HG03066 (cell line): ENCODE results near the gene GALNS.
"Not testable (repeated sequence)": the region's sequence is repeated elsewhere in the genome, so short reads cannot be mapped to it uniquely, and the experiment has no call there.

ENCODE experiments used
- ATAC-seq: cut with Tn5 transposase; IDR thresholded peaks from one replicate; pipeline ENCODE4 v1.9.1; 2021; ENCODE audit warnings: low read depth; ENCODE audit not compliant: unreplicated experiment

The GALNS gene

DNA sequence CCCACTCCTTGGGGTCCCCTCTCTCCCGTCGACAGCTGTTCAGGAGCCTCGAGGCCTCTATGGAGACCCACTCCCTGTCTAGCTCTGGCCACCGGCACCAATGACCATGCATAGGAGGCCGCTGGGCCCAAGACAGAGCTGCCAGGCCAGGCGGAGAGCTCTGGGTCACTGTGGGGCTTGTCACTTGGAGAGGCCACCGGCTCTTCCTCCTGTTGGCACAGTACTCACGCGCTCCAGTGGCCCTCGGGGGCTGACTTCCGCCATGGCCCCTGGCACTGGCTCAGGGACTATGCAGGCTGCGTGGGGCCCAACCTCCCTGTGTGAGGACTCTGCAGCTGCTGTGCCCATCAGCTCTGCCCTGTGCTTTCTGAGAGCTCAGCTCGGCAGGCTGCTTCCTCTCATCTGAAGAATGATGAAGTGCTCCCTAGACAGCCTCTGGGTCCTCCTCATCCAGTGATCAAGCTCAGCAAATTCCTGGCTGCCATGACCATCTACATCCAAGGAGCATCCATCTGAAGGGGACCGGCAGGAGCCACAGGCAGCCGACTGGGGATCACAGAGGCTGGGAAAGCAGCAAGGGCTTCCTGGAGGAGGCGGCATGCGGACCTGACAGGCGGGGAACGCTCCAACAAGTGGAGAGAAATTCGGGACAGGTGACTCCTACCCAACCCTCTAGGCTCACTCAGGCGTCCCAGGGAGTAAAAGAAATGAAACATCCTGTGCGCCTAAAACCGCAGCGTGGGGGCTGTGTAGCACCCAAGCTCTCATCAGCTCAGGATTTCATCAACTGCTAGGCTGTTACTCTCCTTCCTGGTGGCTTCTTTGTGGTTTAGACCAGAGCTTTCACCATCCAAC is 16.8 kb downstream of the GALNS start:
- no peak for ATAC-seq

DNA sequence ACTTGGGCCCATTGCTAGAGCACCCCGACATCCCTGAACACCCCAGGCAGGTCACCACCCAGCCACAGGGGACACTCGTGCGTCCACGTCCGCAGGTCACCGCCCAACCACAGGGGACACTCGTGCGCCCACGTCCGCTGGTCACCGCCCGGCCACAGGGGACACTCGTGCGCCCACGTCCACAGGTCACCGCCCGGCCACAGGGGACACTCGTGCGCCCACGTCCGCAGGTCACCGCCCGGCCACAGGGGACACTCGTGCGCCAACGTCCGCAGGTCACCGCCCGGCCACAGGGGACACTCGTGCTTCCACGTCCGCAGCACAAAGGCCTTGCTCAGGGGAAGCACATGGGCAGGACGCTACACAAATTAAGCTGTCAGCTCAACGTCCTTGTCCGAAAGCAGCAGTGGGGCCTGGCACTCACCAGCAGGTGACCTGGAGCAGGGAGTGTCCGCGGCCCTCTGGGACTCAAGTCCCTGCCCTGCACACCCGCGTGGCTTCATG is 17.7 kb downstream of the GALNS start:
- ATAC-seq: no peak

DNA sequence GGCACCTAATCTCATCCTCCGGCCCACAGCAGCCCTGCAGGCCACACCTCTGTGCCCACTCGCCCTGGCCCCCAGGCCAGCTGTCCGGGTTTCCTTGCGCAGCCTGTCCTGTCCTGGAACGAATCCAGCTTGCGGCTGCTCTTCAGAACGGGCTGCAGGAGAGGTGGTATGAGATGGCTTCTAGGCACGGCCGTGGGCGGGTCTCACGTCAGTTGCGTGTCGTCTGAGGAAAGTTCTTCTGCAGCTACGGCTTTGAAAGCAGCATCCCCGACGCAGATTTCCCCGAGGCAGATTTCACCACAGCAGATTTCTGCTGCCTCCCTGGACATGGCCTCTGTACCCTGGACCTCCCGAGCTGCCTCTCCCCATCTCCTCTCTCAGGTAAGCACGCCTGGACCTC is 18.2 kb downstream of the GALNS start:
- ATAC-seq: no peak

DNA sequence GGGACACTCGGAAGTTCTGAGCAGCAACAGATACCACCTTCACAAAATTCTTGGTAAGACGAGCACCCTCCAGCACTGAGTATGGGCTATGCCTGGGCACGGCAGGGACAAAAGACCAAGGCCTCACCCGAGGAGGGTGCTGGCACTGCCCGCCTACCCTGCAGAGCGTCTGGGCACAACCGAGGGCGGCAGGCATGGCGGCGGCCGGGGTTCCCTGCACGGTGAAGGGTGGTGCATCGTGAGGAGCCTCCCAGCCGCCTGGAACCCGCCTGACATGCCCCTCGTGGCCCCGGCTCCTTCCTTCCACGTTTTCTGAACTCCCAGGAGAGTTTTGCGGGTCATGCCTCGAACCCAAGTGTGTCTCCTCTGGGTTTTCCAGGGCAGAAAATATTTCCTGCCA is 18.9 kb downstream of the GALNS start:
- no peak for ATAC-seq

DNA sequence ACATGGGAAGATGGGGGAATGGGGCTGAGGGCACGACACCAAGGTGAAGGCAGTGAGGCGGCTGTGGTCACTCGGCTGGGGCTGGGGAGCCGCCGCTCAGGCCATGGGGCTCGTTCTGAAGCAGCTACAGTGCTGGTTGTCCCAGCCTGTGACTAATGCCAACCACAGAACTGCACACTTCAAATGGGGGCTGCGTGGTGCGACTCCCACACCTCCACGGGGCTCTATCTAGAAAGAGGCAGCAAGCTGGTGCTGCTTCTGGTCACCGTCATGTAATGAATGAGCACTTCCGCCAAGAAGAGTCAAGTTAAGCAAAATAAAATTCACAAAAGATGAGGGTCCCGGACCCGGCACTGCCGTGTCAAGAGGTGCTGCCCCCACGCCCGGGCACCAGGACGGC is 20.0 kb downstream of the GALNS start:
- no peak for ATAC-seq

DNA sequence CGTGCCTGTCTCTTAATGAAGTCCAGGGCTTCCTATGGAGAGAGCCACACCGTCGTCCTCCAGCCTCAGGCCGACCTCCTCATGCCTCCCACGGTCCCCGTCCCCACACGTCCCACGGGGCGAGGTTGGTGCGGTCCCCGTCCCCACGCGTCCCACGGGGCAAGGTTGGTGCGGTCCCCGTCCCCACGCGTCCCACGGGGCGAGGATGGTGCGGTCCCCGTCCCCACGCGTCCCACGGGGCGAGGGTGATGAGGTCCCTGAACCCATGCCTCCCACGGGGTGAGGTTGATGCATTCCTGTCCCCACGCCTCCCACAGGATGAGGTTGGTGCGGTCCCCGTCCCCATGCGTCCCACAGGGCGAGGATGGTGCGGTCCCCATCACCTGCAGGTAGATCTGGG is 20.9 kb downstream of the GALNS start:
- ATAC-seq: no peak

DNA sequence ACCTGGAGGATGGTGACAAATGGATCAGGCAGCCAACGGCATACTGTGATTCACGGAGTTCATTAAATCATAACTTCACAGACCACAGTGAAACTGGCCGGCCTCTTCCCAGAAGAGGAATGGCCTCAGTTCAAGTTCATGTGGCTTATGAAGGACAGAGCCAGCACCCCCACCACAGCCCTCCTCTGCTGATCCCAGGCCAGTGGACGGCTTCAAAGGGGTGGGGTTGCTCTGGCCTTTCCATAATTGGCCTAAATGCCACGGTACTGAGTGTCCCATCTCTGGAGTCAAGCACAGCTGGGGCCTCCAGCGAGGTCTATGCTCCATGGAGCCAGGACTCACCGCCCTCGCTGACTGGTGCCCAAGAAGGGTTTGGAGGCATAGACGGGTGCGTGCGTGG is 21.4 kb downstream of the GALNS start:
- no peak for ATAC-seq

DNA sequence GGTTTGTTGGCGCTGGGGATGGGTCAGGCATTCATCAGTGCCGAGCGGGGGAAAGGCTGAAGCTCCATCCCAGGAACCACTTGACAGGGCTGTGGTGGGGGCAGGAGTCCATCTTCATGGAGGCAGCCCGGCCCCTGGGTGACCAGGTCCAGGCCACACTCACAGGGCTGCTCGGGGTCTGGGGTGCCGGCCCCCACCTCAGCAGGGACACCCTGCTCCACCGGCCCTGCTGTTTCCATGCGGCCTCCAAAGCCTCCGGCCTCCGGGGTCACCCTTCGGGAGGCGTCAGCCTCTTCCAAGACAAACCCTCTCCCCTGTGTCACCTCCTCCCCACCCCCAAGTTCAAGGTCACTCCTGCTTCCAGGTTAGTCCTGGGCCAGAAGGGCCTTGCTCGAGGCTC is 22.1 kb downstream of the GALNS start:
- no peak for ATAC-seq

DNA sequence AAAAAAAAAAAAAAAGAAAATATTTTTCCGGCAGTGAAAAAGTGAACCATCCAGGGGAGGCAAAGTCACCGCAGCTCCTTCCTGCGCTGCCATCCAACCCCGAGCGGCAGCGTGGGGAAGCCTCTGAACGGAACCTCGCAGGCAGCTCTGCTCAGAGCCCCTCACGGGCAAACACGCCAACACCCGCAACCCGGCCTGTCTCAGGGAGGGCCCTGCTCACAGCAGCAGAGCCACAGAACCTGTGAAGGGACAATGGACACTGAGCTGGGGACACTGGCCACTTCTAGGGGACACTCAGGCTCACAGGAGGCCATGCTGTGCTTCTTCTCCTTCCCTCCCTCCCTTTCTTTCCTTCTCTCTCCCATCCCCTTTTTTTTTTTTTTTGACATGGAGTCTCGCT is 23.7 kb downstream of the GALNS start:
- ATAC-seq: no peak

DNA sequence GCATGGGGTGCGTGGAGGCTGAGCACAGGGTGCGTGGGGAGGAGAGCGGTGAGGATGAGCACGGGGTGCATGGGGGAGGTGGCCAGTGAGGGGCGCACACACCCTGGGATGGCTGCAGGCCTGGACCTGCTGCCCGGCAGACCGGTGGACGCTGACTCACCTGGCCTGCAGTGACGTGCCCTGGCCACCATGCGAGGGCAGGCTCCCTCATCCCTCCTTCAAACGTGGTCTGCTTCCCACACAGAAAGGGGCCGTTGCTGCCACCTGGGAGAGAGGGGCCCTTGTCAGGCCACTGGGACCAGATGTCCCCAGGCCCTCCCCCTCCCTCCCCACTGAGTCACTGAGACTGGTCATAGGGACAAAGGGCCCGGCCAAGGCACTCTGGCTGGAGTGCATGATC is 24.9 kb downstream of the GALNS start:
- ATAC-seq: no peak

DNA sequence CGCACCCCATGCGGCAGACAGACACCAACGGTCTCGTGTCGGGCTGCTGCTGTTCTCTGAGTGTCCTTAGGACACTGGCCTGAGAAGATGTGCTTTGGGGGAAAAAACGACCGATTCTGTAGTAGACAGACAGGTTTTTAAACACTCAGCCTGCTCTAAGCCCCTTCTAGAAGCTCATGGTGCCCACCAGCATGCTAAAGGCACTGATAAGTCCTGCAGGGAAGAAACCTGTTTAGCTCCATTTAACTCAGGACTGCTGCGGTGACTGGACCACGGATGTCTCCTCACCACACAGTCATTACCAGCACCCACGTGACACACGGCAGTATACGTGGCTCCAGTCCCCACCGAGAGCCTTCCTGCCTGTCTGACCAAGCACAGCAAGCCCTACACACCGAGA is 26.0 kb downstream of the GALNS start:
- no peak for ATAC-seq

DNA sequence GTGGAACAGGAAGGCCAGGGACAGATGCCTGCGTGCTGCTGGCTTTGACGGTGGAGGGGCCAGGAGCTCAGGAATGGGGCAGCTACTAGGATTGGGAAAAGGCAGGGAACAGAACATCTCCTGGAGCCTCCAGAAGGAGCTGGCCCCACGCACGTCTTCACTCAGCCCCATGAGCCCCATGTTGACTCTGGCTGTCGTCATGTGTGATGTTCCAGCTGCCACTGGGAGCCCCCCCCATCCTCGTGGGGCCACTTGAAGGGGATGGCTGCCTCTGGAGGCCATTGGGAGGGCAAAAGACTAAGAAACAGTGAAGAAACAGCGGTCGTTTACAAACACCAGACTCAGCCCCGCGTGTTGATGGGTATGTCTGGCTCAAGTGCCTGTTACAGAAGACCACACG is 26.5 kb downstream of the GALNS start:
- ATAC-seq: no peak

DNA sequence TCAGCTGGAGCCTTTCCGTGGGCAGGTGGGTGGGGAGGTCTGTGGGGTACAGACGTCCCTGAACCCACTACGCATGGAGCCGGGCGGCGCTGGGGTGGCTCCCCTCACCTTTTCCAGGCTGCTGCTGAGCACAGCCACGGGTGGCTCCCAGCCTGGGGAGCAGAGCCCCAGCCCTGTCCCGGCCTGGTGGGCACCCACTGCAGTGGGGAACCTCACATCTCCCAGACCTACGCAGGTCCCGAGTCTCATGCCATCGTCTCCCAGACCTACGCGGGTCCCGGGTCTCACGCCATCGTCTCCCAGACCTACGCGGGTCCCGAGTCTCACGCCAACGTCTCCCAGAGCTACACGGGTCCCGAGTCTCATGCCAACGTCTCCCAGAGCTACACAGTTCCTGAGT is 28.0 kb downstream of the GALNS start:
- no peak for ATAC-seq

DNA sequence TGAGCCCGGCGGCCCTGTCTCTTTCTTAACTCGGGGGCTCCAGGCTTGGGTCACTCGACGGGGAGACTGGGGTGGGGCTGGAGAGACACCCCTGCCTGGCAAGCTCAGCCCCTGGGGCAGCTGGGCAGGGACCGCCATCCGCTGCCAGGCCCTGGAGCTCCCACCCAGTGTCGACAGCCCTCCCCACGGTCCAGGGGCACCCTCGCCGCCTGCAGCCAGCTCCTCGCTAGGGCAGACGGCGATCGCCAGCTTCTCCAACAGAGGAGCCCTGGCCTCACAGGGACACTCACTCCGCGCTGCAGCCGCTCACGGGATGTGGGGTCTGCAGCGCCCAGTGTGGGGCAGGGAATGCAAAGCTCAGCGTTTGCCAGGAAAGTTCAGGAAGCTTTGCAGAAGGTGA is 29.0 kb downstream of the GALNS start:
- ATAC-seq: no peak

DNA sequence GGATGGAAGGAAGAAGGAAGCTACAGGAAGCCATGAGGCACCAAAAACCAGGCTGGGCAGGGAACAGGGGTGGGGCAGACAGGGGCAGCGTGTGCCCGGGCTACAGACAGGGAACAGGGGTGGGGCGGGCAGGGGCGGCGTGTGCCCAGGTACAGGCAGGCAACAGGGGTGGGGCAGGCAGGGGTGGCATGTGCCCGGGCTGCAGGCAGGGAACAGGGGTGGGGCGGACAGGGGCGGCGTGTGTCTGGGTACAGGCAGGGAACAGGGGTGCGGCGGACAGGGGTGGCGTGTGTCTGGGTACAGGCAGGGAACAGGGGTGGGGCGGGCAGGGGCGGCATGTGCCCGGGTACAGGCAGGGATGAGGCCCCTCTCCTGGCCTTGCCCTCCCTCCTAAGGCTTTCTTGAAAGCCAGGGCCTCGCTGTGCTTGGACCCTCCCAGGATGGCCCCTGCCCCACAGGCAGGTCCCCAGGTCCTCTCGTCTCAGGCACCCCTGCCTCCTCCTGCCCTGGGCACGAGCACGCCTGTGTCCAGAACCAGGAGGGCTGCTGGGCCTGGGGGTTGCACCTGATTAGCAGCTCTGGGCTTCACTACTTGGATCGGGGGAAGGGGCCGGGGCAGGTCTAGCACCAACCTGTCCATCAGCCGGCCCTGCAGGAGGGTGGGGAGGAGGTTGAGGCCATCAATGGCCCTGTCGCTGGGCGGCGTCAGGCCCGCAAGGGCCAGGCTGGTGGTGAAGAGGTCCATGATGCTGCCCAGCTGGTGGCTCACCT is 30.5 kb downstream of the GALNS start:
- no peak for ATAC-seq

DNA sequence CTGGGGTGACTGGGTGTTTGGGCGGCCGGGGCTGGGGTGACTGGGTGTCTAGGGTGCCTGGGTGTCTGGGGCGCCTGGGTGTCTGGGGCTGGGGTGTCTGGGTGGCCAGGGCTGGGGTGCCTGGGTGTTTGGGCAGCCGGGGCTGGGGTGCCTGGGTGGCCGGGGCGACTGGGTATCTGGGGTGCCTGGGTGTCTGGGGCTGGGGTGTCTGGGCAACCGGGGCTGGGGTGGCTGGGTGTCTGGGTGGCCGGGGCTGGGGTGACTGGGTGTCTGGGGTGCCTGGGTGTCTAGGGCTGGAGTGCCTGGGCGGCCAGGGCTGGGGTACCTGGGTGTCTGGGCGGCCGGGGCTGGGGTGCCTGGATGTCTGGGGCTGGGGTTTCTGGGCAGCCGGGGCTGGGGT is 31.6 kb downstream of the GALNS start:
- ATAC-seq: no peak

DNA sequence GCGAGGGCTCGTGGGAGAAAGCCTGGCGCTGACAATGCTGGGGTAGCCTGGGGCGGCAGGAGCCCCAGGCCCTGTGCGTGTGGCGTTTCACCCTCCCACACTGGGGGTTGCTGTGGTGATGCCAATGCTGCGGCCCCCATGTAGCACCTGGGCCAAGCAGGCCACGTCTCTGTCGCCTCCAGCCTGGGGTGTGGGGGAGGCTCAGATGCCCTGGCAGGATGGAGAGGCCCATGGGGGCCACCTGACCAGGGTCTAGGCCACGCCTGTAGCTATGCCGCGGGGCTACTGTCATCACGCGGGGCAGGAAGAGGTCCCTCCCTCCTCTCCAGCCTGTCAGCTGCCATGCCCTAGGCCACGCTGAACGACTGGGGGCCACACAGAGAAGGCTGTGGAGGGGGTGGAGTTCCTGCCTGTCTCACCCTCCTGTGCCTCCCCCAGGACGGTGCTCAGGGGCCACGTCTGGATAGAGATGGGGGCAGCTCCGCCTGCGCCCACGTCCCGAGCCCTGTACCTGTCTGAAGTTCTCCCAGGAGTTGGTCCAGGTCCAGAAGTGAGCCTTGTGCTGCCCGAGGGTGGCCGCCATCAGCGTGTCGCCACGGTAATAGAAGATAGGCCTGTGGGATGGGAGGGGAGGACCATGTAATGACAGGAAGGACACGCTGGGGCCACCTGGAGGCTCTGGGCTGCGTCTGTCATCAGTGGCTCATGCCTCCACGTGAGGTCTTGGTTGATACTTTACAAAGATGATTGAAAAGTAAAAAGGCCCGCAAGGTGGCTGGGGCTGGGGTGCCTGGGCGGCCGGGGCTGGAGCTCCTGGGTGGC is 32.3 kb downstream of the GALNS start:
- ATAC-seq: no peak

DNA sequence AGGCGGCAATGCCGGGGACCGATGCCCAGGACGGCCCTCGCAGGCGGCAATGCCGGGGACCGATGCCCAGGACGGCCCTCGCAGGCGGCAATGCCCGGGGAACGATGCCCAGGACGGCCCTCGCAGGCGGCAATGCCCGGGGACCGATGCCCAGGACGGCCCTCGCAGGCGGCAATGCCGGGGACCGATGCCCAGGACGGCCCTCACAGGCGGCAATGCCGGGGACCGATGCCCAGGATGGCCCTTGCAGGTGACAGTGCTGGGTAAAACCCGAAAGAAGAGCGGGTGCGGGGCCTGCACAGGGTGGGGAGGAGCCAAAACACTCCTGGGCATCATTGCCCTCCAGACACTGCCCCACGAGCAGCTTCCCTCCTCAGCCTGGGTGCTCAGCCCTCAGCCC is 33.1 kb downstream of the GALNS start:
- ATAC-seq: not testable (repeated sequence)

DNA sequence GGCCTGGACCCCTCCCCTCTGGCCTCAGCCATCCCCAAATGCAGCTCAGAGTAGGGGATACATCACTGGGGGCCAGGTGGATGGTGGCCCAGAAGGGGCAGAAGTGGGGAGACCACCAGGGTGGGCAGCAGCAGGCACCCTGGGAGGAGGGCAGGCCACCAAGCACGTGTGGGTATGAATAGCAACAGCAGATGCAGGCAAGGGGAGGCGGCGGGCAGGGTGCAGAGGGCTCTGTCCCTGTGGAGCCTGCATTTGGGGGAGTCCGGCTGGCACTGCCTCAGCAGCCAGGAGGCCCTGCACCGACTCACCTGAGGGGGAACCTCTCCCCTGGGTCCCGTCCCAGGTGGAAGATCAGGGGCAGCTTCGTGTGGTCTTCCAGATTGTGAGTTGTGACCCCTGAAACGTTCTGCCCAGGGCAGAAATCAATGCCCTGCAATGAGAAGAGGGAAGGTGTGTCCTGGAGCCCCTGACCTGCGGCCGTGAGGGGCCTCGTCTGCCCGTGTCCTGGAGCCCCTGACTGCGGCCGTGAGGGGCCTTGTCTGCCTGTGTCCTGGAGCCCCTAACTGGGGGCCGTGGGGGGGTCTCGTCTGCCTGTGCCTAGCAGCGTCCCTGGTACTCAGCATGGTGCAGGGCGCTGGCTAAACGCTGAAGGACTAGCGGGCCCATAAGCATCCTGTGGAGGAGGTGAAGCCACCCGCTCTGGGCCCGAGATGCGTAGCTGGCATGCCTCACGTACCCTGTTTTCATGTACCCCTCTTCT is 34.3 kb downstream of the GALNS start:
- ATAC-seq: no peak

DNA sequence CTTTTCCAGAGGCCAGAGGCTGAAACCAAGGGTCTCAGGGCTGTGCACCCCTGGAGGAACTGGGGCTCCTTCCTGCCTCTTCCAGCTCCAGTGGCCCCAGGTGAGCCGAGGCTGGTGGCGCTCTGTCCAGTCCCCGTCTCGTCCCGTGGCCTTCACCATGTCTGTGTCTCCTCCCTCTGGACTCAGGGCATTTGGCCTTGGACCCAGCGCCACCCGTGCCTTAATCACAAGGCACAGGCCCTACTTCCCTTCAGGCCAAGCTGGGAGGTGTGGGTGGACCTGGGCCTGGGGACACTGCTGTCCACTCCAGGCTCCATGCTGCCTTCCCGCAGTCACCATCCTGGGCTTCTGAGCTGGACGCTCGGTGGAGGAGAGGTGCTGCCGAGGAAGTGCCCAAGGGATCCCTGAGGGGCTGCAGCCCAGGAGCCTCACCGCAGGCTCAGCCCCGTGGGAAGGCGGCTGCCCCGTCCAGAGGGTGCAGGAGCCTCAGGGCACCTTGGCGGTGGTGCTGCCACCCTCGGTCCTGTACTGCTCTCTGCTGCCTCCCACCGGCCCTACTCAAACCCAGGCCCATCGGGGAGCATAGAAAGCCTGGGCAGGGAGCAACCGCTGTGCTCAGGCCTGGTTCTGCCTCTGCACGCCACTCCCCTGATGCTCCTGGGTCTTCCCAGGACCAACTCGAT is 35.4 kb downstream of the GALNS start:
- ATAC-seq: no peak
